TTC549 (cell line): ENCODE results near the gene SLC9A5.

Experiments used
- FAIRE-seq: peaks from 2 replicates; lab custom pipeline; 2012; peaks lifted over from hg19 to GRCh38; lab: Jason Lieb, UNC

Gene SLC9A5

DNA sequence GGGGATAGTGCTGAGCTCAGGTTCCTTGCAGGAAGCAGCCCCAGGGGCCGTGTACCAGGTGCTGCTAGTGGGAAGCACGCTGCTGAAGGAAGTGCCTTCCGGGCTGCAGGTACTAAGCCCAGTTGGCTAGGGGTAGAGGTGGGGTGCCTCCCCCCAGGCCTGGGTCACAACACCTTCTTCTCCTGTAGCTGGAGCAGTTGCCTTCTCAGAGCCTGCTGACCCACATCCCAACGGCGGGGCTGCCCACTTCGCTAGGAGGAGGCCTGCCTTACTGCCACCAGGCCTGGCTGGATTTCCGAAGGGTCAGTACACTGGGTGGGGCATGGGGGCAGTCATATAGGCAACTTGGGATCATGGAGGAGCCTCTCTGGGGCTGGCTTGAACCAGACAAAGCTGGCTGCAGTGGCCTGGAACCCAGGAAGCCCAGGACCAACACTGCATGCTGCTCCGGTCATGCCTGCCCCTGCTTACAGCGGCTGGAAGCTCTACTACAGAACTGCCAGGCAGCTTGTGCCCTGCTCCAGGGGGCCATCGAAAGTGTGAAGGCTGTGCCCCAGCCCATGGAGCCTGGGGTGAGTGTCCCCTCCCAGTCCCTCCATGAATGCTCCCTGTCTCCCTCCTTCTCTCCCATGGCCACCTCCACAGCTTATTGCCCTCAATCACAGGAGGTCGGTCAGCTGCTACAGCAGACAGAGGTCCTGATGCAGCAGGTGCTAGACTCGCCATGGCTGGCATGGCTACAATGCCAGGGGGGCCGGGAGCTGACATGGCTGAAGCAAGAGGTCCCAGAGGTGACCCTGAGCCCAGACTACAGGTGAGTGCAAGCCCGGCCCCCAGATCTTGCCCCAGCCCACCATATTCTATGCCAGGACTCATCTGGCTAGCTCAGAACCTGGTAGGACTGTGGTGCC lies 33.0 kb downstream of the SLC9A5 start:
- no peak for FAIRE-seq

DNA sequence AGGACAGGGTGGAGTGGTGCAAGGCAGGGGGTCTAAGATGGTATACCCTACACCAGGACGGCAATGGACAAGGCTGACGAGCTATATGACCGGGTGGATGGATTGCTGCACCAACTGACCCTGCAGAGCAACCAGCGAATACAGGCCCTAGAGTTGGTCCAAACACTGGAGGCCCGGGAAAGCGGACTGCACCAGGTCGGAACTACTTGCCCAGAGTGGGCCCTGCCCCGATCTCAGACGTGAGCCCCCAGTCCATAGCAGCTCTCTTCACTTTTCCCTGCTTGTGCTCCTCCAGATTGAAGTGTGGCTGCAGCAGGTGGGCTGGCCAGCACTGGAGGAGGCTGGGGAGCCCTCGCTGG lies 33.6 kb downstream of the SLC9A5 start:
- no peak for FAIRE-seq

DNA sequence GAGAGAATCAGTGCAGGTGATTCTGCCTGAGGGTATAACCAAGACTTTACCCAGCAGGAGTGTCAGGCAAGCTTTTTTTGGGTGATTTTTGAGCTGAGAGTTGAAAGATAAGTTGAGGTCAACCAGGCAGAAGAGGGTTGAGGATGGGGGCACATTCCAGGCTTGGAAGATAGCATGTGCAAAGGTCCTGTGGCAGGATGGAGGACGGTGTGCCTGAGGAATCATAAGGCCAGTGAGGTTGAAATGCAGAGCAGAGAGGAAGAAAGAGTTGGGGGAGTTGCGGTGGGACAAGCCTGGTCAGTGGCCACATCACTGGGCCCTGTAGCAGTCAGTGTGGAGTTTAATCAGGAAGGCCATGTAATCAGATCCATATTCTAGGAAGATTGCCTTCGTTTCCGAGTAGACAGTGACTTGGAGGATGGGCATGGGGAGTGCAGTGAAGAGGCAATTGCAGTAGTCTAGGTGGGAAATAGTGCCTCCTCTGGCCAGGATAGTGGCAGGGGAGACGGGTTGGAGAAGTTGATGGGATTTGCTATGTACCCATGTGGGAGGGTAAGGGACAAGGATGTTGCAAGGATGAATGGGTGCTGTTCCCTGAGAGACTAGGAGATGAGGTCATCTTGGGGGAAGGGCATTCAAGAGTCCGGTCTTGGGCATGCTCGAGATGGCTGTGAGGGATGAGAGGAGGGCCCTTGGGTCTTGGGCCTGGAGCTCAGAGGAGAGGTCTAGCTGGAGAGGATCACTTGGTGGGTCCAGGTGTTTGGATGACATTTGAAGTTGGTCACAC lies 34.5 kb downstream of the SLC9A5 start:
- FAIRE-seq: no peak

- no peak for FAIRE-seq
These were observed 35.2 kb downstream of the SLC9A5 start for GRCh38 chr16:67283826-67284555.

DNA sequence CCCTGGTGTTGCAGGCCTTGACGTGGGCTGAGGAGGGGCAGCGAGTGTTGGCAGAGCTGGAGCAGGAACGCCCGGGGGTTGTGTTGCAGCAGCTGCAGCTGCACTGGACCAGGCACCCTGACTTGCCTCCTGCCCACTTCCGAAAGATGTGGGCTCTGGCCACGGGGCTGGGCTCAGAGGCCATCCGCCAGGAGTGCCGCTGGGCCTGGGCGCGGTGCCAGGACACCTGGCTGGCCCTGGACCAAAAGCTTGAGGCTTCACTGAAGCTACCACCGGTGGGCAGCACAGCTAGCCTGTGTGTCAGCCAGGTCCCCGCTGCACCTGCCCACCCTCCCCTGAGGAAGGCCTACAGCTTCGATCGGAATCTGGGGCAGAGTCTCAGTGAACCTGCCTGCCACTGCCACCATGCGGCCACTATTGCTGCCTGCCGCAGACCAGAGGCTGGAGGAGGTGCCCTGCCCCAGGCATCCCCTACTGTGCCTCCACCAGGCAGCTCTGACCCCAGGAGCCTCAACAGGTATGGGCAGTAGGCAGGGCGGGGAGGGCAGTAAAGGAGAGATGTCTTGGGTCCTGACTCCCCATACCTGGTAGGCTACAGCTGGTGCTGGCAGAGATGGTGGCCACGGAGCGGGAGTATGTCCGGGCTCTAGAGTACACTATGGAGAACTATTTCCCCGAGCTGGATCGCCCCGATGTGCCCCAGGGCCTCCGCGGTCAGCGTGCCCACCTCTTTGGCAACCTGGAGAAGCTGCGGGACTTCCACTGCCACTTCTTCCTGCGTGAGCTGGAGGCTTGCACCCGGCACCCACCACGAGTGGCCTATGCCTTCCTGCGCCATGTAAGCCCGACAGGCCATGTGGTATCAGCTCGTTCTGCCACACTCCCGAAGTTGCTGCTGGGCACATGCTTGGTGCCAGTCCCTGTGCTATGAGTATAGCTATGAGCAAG lies 36.2 kb downstream of the SLC9A5 start:
- FAIRE-seq: no peak

DNA sequence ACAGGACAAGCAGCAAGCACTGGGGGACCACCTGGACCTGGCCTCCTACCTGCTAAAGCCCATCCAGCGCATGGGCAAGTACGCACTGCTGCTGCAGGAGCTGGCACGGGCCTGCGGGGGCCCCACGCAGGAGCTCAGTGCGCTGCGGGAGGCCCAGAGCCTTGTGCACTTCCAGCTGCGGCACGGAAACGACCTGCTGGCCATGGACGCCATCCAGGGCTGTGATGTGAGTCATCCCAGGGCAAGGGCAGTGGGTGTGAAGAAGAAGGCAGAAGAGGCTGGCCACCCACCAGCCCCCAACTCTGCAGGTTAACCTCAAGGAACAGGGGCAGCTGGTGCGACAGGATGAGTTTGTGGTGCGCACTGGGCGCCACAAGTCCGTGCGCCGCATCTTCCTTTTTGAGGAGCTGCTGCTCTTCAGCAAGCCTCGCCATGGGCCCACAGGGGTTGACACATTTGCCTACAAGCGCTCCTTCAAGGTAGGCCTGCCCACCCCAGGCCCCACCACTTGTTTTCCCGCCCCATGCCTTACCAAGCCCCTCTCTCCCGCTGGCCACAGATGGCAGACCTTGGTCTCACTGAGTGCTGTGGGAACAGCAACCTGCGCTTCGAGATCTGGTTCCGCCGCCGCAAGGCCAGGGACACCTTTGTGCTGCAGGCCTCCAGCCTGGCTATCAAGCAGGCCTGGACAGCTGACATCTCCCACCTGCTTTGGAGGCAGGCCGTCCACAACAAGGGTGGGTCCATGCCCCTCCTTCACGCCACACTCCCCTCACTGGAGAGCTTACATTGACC lies 37.9 kb downstream of the SLC9A5 start:
- FAIRE-seq: no peak

- no peak for FAIRE-seq
These were observed 39.2 kb downstream of the SLC9A5 start for GRCh38 chr16:67287960-67288359.

DNA sequence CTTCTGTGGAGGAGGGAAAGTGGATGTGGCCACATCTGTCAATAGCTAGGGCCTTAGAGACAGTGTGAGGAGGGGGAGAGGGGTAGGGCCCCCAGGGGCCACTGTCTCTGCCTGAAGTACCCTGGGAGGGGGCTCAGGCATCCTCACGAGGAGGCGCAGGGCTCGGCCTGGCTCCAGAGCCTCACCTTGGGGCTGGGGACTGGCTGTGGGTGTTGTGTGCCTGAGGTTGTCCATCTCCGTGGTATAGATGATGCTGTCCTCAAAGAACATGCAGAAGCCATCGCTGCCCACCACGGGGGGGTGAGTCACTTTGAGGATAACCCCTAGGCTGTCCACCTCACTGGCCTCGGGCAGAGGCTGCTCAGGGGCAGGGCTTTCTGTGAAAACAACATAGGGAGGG lies 42.7 kb downstream of the SLC9A5 start:
- FAIRE-seq: no peak

DNA sequence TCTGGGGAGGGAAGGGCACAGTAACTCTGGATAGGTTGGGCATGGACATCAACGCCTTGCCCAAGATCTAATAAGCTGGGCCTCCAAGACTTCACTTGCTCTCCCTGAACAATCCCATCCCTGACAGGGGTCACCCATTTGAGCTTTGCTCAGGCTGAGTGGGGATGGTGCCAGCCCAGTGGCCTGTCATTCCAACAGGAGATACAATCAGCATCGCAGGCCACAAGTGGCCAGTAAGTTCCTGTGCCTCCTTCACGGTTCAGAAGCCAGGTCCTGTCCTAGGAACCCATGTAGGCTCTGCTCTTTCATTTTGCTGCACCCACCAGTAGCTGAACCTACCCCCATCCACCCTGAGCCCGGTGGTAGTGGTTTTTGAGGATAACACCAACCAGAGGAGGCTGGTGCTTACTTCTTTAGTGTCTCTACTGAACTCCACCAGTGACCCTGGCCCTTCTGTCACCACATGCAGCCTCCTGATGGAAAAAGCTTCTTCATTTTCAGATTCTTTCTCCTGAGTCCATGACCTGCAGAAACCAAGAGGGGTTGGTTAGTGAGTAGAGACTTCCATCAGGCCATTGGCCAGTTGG lies 45.5 kb downstream of the SLC9A5 start:
- FAIRE-seq: no peak

DNA sequence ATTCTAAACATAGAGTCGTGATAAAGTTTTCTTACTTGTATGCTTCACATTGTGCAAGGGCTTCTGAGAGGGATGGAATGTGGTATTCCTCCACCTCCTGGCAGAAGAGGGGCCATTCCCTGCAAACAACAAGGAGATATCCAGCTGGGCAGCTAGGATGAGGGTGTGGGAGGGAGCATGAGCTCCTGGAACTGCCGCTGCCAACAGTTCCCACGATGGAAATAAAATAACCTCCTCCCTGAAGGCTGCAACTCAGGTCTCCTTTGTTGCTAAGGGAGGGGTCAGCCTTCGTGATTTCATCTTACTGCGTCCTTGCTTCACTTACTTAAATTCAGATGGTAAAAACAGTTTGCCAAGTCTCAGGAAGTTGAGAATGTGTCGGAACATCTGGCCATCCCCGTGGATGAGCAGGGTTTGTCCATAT lies 46.2 kb downstream of the SLC9A5 start:
- FAIRE-seq: no peak

GRCh38 chr16:67296420-67296819 lies 47.6 kb downstream of the SLC9A5 start:
- FAIRE-seq: no peak

GRCh38 chr16:67298277-67298676 lies 49.5 kb downstream of the SLC9A5 start:
- FAIRE-seq: no peak

GRCh38 chr16:67299269-67299668 lies 50.5 kb downstream of the SLC9A5 start:
- no peak for FAIRE-seq

DNA sequence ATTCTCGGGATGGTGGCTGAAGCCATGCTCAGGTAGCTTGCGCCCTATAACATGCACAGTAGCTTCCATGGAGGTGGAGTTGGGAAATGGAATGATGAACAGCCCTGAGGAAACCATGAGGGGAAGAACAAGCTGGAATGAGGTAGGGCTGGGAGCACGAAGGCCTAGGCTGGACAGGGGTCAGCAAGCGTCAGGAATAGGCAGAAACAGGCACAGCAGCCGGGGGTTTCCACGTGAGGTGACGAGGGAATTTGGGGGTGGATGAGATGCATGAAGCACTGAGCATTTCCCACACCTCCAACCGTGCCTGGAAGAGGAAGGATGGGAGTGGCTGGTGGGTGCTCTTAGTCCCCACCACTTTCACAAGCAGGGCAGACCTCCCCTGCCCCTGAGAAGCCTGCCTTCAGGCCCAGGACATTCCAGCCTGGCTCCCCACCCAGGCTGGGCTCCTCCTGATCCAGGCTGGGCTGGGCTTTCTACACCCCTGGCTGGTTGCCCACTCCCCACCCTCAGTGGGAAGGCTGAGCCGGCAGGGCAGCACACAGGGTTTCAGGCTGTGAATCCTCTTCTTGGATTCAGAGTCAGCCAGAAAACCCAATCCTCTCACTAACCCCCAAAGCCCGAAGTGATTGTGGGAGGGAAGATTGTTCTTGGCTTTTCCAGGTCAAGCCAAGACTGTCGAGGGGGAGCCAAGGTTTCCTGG lies 52.5 kb downstream of the SLC9A5 start:
- FAIRE-seq: no peak

GRCh38 chr16:67302076-67302475 lies 53.3 kb downstream of the SLC9A5 start:
- no peak for FAIRE-seq

- no peak for FAIRE-seq
These were observed 54.2 kb downstream of the SLC9A5 start for GRCh38 chr16:67302970-67303369.

- FAIRE-seq: no peak
These were observed 55.2 kb downstream of the SLC9A5 start for GRCh38 chr16:67304020-67304419.

- no peak for FAIRE-seq
These were observed 56.7 kb downstream of the SLC9A5 start for GRCh38 chr16:67305216-67306071.

GRCh38 chr16:67310561-67310960 lies 61.8 kb downstream of the SLC9A5 start:
- FAIRE-seq: no peak
